ENCODE data around the gene YDJC. TPM values are rescaled to one million over a fixed set of nuclear protein-coding genes. Genes with fewer than 3 reads are reported as not detected.
"Not testable (repeated sequence)": the region's sequence is repeated elsewhere in the genome, so short reads cannot be mapped to it uniquely, and the experiment has no call there.

YDJC gene
- total RNA-seq, 4 donors from 2014 or later = 5.2 to 10.8 (median 6.3) TPM

- Histone ChIP-seq H3K27ac (no peak overlapping the region), H3K36me3 (no peaks in the 10 kb centered on the region), H3K27me3 (no peaks in the 10 kb centered on the region), H3K4me3 (no peak overlapping the region), H3K4me1 (peaks cover 8 to 10% of the 10 kb centered on the region in 2 donors), H3K9me3 (no peaks in the 10 kb centered on the region)
- DNase-seq = no peak
- intact Hi-C loops (cut with DNase I; ENCODE audit: low total_unique reads) (no loop called here), in situ Hi-C loops (cut with MboI; ENCODE audit: low sequenced_read_pairs in 4 of 4) (no loop called here)
- no peak for ATAC-seq
- no peak for TF ChIP-seq CTCF (IDR thresholded peaks at IDR 0.05 in 4 of 5, conservative IDR thresholded peaks at IDR 0.05 in 1 of 5)
- no peak for TF ChIP-seq POLR2A (IDR thresholded peaks at IDR 0.05)
Observed at GRCh38 chr22:21602579-21602978, 27.2 kb downstream of the YDJC start.

- DNase-seq = no peak
- in situ Hi-C loops (cut with MboI; ENCODE audit: low sequenced_read_pairs in 4 of 4) = no loop called here
Observed at GRCh38 chr22:21599053-21599893, 30.5 kb downstream of the YDJC start.

GRCh38 chr22:21598302-21598701 lies 31.5 kb downstream of the YDJC start:
- intact Hi-C loops (cut with DNase I; ENCODE audit: low total_unique reads) (no loop called here), in situ Hi-C loops (cut with MboI; ENCODE audit: low sequenced_read_pairs in 4 of 4) (no loop called here)
- Histone ChIP-seq H3K27ac (no peak overlapping the region), H3K36me3 (peaks cover 0 to 24% of the 10 kb centered on the region in 2 donors), H3K4me3 (no peak overlapping the region), H3K4me1 (peaks cover 14 to 24% of the 10 kb centered on the region in 2 donors), H3K27me3 (no peaks in the 10 kb centered on the region), H3K9me3 (no peaks in the 10 kb centered on the region)
- ATAC-seq (no peak), DNase-seq (no peak)
- no peak for TF ChIP-seq POLR2A (IDR thresholded peaks at IDR 0.05)
- no peak for TF ChIP-seq CTCF (IDR thresholded peaks at IDR 0.05 in 4 of 5, conservative IDR thresholded peaks at IDR 0.05 in 1 of 5)

More at GRCh38 chr22:21599053-21599893, 30.5 kb downstream of the YDJC start:
- Histone ChIP-seq H3K36me3 (peaks cover 0 to 15% of the 10 kb centered on the region in 2 donors), H3K4me3 (no peak overlapping the region), H3K27me3 (no peaks in the 10 kb centered on the region), H3K27ac (no peak overlapping the region), H3K9me3 (no peaks in the 10 kb centered on the region), H3K4me1 (peaks cover 10 to 16% of the 10 kb centered on the region in 2 donors)
- intact Hi-C loops (cut with DNase I; ENCODE audit: low total_unique reads) = no loop called here
- ATAC-seq = no peak
- no peak for TF ChIP-seq POLR2A (IDR thresholded peaks at IDR 0.05)
- TF ChIP-seq CTCF (IDR thresholded peaks at IDR 0.05 in 4 of 5, conservative IDR thresholded peaks at IDR 0.05 in 1 of 5) = no peak

- peaks cover 29 to 33% of the 10 kb centered on the region in 2 donors for H3K4me1 ChIP-seq
- DNase-seq; H3K4me3 ChIP-seq; H3K27me3 ChIP-seq; ATAC-seq; in situ Hi-C loops (cut with MboI; ENCODE audit: low sequenced_read_pairs in 4 of 4); intact Hi-C loops (cut with DNase I; ENCODE audit: low total_unique reads); H3K9me3 ChIP-seq; H3K27ac ChIP-seq: not testable (repeated sequence)
- H3K36me3 ChIP-seq = peaks cover 0 to 31% of the 10 kb centered on the region in 2 donors
Observed at GRCh38 chr22:21596356-21597135, 33.3 kb downstream of the YDJC start.

GRCh38 chr22:21594865-21595452 lies 34.9 kb downstream of the YDJC start:
- ATAC-seq = no peak
- Histone ChIP-seq H3K27me3 (no peaks in the 10 kb centered on the region), H3K27ac (no peak overlapping the region), H3K4me3 (no peak overlapping the region), H3K9me3 (no peaks in the 10 kb centered on the region), H3K4me1 (peaks cover 40 to 43% of the 10 kb centered on the region in 2 donors), H3K36me3 (peaks cover 0 to 31% of the 10 kb centered on the region in 2 donors)
- TF ChIP-seq CTCF (IDR thresholded peaks at IDR 0.05 in 4 of 5, conservative IDR thresholded peaks at IDR 0.05 in 1 of 5) (no peak), POLR2A (IDR thresholded peaks at IDR 0.05) (no peak)
- no peak for DNase-seq
- intact Hi-C loops (cut with DNase I; ENCODE audit: low total_unique reads) (no loop called here), in situ Hi-C loops (cut with MboI; ENCODE audit: low sequenced_read_pairs in 4 of 4) (no loop called here)

Measured in gastrocnemius medialis (tissue), 4 donors.